A172 (cell line): ENCODE results near the gene OSBP2. TPM values are rescaled to one million over a fixed set of nuclear protein-coding genes. Genes with fewer than 3 reads are reported as not detected.

Source experiments
- DNase-seq: peaks from one replicate; pipeline ENCODE4 v3.0.0-alpha.2; 2015; ENCODE audit warnings: low spot score
- total RNA-seq: library from RNA; depleted of rRNA; stranded (reverse); fragments of >200 nt; shearing (Covaris generic); gene quantifications from 2 replicates; pipeline ENCODE4 v1.2.3, GENCODE V29; 2014

Gene OSBP2
- total RNA-seq, 1 experiment from 2014 or later: 6.5 TPM

GRCh38 chr22:30879415-30879797, 184.7 kb downstream of the OSBP2 start:
- no peak for DNase-seq

GRCh38 chr22:30880181-30880601, 185.5 kb downstream of the OSBP2 start:
- no peak for DNase-seq

GRCh38 chr22:30880847-30881246, 186.2 kb downstream of the OSBP2 start:
- DNase-seq: no peak

- DNase-seq: no peak
Measured at GRCh38 chr22:30881361-30882183, 186.9 kb downstream of the OSBP2 start.

GRCh38 chr22:30882184-30882717, 187.6 kb downstream of the OSBP2 start:
- no peak for DNase-seq

GRCh38 chr22:30882974-30883533, 188.4 kb downstream of the OSBP2 start:
- no peak for DNase-seq

GRCh38 chr22:30883586-30884145, 189.0 kb downstream of the OSBP2 start:
- no peak for DNase-seq

- no peak for DNase-seq
Measured at GRCh38 chr22:30884211-30885000, 189.7 kb downstream of the OSBP2 start.

GRCh38 chr22:30885001-30885366, 190.3 kb downstream of the OSBP2 start:
- DNase-seq: no peak

- no peak for DNase-seq
Measured at GRCh38 chr22:30885591-30885990, 190.9 kb downstream of the OSBP2 start.

GRCh38 chr22:30887453-30887852, 192.8 kb downstream of the OSBP2 start:
- no peak for DNase-seq

GRCh38 chr22:30887861-30888260, 193.2 kb downstream of the OSBP2 start:
- no peak for DNase-seq

GRCh38 chr22:30889268-30889995, 194.8 kb downstream of the OSBP2 start:
- DNase-seq: no peak

- DNase-seq: no peak
Measured at GRCh38 chr22:30889996-30890480, 195.4 kb downstream of the OSBP2 start.

GRCh38 chr22:30890686-30891442, 196.2 kb downstream of the OSBP2 start:
- DNase-seq: no peak

- DNase-seq: no peak
Measured at GRCh38 chr22:30891443-30891755, 196.7 kb downstream of the OSBP2 start.

GRCh38 chr22:30891781-30892180, 197.1 kb downstream of the OSBP2 start:
- no peak for DNase-seq

- no peak for DNase-seq
Measured at GRCh38 chr22:30892286-30892685, 197.6 kb downstream of the OSBP2 start.

- DNase-seq: no peak
Measured at GRCh38 chr22:30892731-30893221, 198.1 kb downstream of the OSBP2 start.
